Mammary epithelial cell (primary cell): Measurements from ENCODE around the gene HGD.

Experiments used
- CTCF ChIP-seq, 2 donors: IDR thresholded peaks in 1 of 2; conservative IDR thresholded peaks in 1 of 2; 2 replicates each; pipeline ENCODE4 v1.5.1; 2011 to 2012; ENCODE audit warnings: inconsistent platforms in 2 of 2, low read length in 2 of 2, mild to moderate bottlenecking in 2 of 2, control low read depth in 1 of 2, low read depth in 1 of 2; ENCODE audit not compliant: insufficient read depth in 1 of 2; ENCODE audit errors: extremely low read depth in 1 of 2
- EZH2 ChIP-seq: IDR thresholded peaks from 2 replicates; pipeline ENCODE4 v1.6.1; 2012; ENCODE audit warnings: low read length, inconsistent platforms, borderline replicate concordance

GRCh38 chr3:120645083-120645845 is 36.8 kb downstream of the HGD start:
- TF ChIP-seq CTCF (conservative IDR thresholded peaks at IDR 0.05 in 1 of 2, IDR thresholded peaks at IDR 0.05 in 1 of 2; ENCODE audit: extremely low read depth in 1 of 2, insufficient read depth in 1 of 2, low read depth in 1 of 2, low read length in 2 of 2) (no peak), EZH2 (no peak)
